Vagina (tissue), 2 donors: ENCODE results near the gene SUSD2. TPM values are rescaled to one million over a fixed set of nuclear protein-coding genes. Genes with fewer than 3 reads are reported as not detected.
"Not testable (repeated sequence)": the region's sequence is repeated elsewhere in the genome, so short reads cannot be mapped to it uniquely, and the experiment has no call there.

Source experiments
- DNase-seq, 2 donors: peaks; one replicate each; pipeline ENCODE4 v3.0.0-alpha.2; 2017; ENCODE audit errors: extremely low spot score in 2 of 2
- H3K27ac ChIP-seq: fragments of 200-600 bp; sonication (generic); one replicate; pipeline ENCODE4 v1.5.1; 2019
- H3K27me3 ChIP-seq: fragments of 200-600 bp; sonication (generic); one replicate; pipeline ENCODE4 v1.5.1; 2019
- H3K36me3 ChIP-seq, 2 donors: fragments of 200-600 bp; sonication (generic); one replicate each; pipeline ENCODE4 v1.5.1; 2017 to 2019
- H3K4me1 ChIP-seq: fragments of 200-600 bp; sonication (generic); one replicate; pipeline ENCODE4 v1.5.1; 2019
- H3K4me3 ChIP-seq, 2 donors: fragments of 200-600 bp; sonication (generic); 1 replicate in 1 of 2; 2 replicates in 1 of 2; pipeline ENCODE4 v1.5.1; 2016 to 2019
- H3K9me3 ChIP-seq: fragments of 200-600 bp; sonication (generic); one replicate; pipeline ENCODE4 v1.5.1; 2019
- POLR2A ChIP-seq, 2 donors: fragments of 450-650 bp; IDR thresholded peaks; one replicate each; pipeline ENCODE4 v1.6.1; 2017; ENCODE audit warnings: antibody characterized with exemption in 2 of 2, mild to moderate bottlenecking in 2 of 2, moderate library complexity in 2 of 2
- POLR2AphosphoS5 ChIP-seq, 2 donors: sonication (generic); formaldehyde crosslinking; IDR thresholded peaks; one replicate each; pipeline ENCODE4 v1.9.0; 2017; ENCODE audit warnings: antibody characterized with exemption in 2 of 2, mild to moderate bottlenecking in 2 of 2, low read depth in 1 of 2; ENCODE audit not compliant: insufficient read depth in 1 of 2
- intact Hi-C: fragments of 100-400 bp; cut with DNase I; formaldehyde crosslinking; loops from one replicate; pipeline ENCODE4 v1.15.1; 2023
- total RNA-seq: library from RNA; depleted of rRNA; stranded (reverse); fragments of >200 nt; gene quantifications from one replicate; pipeline ENCODE4 v1.2.3, GENCODE V29; 2016
- TF ChIP-seq, protein P1 (sequence below), 3 experiments: fragments of 450-650 bp in 2 of 3; fragments of 200-600 bp in 1 of 3; sonication (generic) in 1 of 3; IDR thresholded peaks; one replicate each; pipeline ENCODE4 v1.5.1; 2017 to 2019; ENCODE audit warnings: antibody characterized with exemption in 3 of 3, mild to moderate bottlenecking in 2 of 3, moderate library complexity in 2 of 3

Gene SUSD2
- total RNA-seq, 1 donor from 2014 or later = 9.1 TPM

DNA sequence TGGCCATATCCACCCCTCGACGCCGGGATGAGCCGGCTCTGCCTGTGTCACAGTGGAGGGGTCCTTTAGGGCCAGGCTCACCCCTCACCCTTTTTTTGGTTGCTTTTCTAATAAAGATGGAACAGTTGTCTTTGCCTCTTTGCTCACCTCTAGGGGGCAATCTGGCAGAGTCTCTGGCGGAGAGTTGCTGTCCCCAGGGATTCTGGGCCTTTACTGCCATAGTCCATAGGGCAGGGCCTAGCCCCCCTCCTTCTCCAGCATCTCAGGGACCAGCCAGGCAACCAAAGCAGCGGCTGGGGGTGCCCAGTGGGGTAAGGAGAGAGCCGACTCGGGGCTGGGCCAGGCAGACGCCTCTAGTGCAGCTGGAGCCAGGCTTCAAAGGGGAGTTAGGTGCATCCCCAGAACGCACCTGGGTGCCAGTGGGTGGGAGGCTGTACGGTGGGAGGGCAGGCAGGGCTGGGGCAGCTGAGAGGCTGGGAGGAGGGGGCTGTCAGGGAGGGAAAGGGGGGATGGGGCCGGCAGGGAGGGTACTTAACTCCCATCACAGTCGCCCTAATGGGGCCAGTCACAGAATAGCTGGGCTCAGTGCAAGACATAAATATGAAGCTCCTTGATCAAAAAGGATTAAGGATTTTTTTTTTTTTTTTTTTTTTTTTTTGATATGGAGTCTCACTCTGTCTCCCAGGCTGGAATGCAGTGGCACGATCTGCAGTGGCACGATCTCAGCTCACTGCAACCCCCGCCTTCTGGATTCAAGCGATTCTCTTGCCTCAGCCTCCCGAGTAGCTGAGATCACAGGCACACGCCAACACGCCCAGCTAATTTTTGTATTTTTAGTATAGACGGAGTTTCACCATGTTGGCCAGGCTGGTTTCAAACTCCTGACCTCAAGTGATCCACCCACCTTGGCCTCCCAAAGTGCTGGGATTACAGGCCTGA, 2.5 kb upstream of the SUSD2 start:
- Histone ChIP-seq H3K27ac (peak overlapping the region; percentile 69), H3K36me3 (peaks cover 0 to 26% of the 10 kb centered on the region in 2 donors), H3K9me3 (no peaks in the 10 kb centered on the region), H3K4me1 (peaks cover 52% of the 10 kb centered on the region), H3K27me3 (no peaks in the 10 kb centered on the region), H3K4me3 (no peak overlapping the region)
- no peak for DNase-seq
- intact Hi-C loops = no loop called here
- TF ChIP-seq POLR2A (IDR thresholded peaks at IDR 0.05) (no peak), POLR2AphosphoS5 (IDR thresholded peaks at IDR 0.05; ENCODE audit: insufficient read depth in 1 of 2, low read depth in 1 of 2) (no peak)
- TF ChIP-seq, protein P1, sequence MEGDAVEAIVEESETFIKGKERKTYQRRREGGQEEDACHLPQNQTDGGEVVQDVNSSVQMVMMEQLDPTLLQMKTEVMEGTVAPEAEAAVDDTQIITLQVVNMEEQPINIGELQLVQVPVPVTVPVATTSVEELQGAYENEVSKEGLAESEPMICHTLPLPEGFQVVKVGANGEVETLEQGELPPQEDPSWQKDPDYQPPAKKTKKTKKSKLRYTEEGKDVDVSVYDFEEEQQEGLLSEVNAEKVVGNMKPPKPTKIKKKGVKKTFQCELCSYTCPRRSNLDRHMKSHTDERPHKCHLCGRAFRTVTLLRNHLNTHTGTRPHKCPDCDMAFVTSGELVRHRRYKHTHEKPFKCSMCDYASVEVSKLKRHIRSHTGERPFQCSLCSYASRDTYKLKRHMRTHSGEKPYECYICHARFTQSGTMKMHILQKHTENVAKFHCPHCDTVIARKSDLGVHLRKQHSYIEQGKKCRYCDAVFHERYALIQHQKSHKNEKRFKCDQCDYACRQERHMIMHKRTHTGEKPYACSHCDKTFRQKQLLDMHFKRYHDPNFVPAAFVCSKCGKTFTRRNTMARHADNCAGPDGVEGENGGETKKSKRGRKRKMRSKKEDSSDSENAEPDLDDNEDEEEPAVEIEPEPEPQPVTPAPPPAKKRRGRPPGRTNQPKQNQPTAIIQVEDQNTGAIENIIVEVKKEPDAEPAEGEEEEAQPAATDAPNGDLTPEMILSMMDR (IDR thresholded peaks at IDR 0.05) = no peak

DNA sequence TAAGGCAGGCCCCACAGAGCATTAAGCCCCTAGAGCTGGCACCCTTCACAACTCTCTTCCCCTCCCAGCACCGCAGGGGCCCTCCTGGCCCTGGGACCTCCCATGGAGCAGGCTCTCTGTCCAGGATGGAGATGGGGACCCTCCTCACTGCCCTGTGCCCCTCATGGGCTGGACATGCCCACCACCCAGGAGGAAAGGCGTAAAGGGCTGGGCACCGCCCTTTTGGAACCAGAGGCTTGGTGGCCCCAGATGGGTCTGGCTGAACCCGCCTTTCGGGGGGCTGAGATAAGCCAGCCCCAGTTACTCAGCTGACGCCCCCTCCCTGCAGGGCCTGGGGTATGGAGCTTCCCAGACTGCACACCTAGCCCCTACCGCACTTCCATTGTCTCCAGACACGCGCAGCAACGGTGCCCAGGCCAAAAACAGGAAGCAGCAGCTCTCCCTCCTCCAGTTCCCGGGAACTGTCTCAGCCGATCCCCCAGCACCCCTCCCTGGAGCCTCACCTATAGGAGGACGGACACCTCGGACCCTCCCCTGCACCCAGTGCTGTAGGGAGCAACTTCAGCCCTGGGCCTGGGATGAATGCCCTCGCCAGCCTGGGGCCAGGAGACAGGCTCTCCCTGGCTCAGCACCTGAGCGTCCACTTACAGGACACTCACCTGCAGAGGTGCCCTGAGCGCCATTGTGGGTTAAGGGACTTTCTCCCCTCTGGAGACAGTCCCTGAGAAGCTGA, 1.6 kb upstream of the SUSD2 start:
- H3K9me3 ChIP-seq = no peaks in the 10 kb centered on the region
- no peak for TF ChIP-seq POLR2AphosphoS5 (IDR thresholded peaks at IDR 0.05; ENCODE audit: insufficient read depth in 1 of 2, low read depth in 1 of 2)
- no peak for DNase-seq
- no peaks in the 10 kb centered on the region for H3K27me3 ChIP-seq
- peaks cover 0 to 25% of the 10 kb centered on the region in 2 donors for H3K36me3 ChIP-seq
- H3K4me1 ChIP-seq = peaks cover 46% of the 10 kb centered on the region
- intact Hi-C loops = no loop called here
- H3K27ac ChIP-seq = no peak overlapping the region
- H3K4me3 ChIP-seq = no peak overlapping the region

DNA sequence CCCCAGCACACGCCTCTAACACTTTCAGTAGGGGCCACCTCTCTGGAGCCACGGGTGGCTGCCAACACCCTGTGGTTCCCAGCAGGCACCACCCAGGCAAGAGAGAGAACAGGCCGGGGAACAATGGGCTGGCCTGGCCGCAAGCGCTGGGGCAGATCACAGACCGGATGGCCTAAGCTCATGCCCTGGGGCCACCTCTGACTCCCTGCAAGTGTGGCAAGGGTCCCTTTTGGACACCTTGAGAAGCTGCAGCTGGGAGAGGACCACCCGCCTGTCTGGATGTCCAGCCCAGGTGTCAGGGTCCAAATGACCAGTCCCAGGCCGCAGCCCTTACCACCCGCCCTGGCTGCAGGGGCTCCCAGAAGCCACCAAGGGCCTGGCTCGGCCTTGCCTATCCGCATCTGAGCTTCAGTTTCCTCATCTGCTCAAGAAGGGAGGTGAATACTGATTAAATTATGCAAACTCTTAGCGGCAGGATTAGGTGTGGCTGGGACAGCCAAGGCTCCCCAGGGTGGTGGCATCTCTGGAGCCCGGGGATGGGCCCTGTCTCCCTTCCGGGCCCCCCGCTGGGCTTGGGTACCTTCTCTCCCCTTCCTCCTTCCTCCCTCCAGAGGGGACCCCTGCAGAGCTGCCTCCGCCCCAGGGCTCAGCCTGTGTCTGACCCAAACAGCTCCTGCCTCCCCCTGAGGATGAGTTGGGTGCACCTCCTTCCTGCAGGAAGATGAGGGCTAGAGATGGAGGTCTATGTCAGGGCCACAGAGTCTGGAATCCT, 785 bp upstream of the SUSD2 start:
- Histone ChIP-seq H3K4me1 (peaks cover 38% of the 10 kb centered on the region), H3K27ac (peak overlapping the region; percentile 67), H3K27me3 (no peaks in the 10 kb centered on the region), H3K36me3 (peaks cover 0 to 25% of the 10 kb centered on the region in 2 donors), H3K4me3 (no peak overlapping the region), H3K9me3 (no peaks in the 10 kb centered on the region)
- DNase-seq = no peak
- intact Hi-C loops = no loop called here
- TF ChIP-seq POLR2AphosphoS5 (IDR thresholded peaks at IDR 0.05; ENCODE audit: insufficient read depth in 1 of 2, low read depth in 1 of 2) (no peak), POLR2A (IDR thresholded peaks at IDR 0.05) (no peak)
- TF ChIP-seq, protein P1 (IDR thresholded peaks at IDR 0.05) = no peak

DNA sequence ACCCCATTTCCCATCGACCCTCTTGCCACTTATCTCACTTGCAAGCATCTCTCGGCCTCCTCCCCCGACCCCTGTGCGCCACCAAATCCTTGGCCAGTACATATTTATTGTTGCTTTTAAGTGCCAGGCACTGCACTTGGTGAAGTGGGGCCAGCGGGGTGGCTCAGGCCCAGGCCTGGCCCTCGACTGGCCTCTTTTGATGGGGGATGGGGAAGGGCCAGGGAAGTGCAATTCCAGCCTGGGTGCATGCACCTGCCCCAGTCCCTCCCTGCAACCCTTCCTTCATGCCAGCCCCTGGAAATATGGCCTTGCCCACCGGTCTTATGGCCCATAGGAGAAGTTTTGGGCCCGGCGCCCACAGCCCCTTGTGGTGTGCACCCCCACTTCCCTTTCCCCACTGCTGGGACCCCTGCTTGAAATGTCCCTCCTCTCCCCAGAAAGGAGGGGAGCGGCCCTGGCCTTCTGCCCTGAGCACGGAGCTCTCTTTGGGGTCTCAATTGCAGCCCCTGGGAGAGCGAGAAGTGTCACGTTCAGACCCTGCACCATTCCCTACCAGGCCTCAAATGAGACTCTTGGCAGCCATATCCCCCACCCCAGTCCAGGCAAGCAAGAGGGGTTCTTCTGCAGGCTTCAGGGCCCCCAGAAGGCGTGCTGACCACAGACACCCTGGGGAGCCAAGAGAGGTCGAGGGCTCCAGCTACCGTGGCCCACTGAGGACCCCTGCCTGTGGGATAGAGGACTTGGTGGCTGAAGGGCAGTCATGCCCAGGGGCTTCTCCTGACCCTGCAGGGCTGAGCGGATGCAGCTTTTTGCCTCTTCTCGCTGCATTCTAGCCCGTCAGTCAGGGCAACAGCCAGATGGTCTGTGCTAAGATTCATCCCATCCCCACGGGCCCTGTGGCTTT, 961 bp downstream of the SUSD2 start:
- no peaks in the 10 kb centered on the region for H3K9me3 ChIP-seq
- peak overlapping the region; percentile 67 for H3K27ac ChIP-seq
- peaks cover 0 to 11% of the 10 kb centered on the region in 2 donors for H3K36me3 ChIP-seq
- TF ChIP-seq, protein P1 (IDR thresholded peaks at IDR 0.05) = no peak
- no peak for TF ChIP-seq POLR2A (IDR thresholded peaks at IDR 0.05)
- TF ChIP-seq POLR2AphosphoS5 (IDR thresholded peaks at IDR 0.05; ENCODE audit: insufficient read depth in 1 of 2, low read depth in 1 of 2) = no peak
- no peak for DNase-seq
- H3K4me3 ChIP-seq = peak overlapping the region; percentile 27 to 29
- intact Hi-C loops = no loop called here
- no peaks in the 10 kb centered on the region for H3K27me3 ChIP-seq
- peaks cover 37% of the 10 kb centered on the region for H3K4me1 ChIP-seq

DNA sequence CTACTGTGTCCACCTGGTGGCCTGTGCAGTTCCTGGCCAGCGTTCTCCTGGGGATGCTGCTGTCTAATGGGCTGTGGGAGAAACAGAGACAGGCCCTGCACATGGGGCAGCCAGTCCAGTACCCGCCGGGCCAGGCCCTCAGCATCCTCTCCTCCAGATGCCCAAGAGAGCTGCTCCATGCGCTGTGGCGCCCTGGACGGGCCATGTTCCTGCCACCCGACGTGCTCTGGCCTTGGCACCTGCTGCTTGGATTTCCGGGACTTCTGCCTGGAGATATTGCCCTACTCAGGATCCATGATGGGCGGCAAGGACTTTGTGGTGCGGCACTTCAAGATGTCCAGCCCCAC, 1.6 kb downstream of the SUSD2 start:
- H3K4me3 ChIP-seq = peak overlapping the region in 1 of 2 donors; percentile 29
- H3K4me1 ChIP-seq = peaks cover 34% of the 10 kb centered on the region
- H3K27ac ChIP-seq, H3K9me3 ChIP-seq, H3K36me3 ChIP-seq, H3K27me3 ChIP-seq, DNase-seq, intact Hi-C loops: not testable (repeated sequence)
